Right lobe of liver (tissue), 4 donors: ENCODE measurements around the gene OR8G1.

Experiments used
- CTCF ChIP-seq, 4 donors: fragments of 200-600 bp in 3 of 4; fragments of 450-650 bp in 1 of 4; IDR thresholded peaks; one replicate each; pipeline versions ENCODE4 v1.5.1 to v1.8.0; 2016 to 2022; ENCODE audit warnings: antibody characterized with exemption in 4 of 4, mild to moderate bottlenecking in 2 of 4
- POLR2A ChIP-seq: fragments of 450-650 bp; IDR thresholded peaks from one replicate; pipeline ENCODE4 v1.6.1; 2017; ENCODE audit warnings: antibody characterized with exemption, mild to moderate bottlenecking
- donor health status: DM: no; HTN: no; CAD: no.
- donor health status: DM: no; HTN: no; CAD: no.
- donor health status: DM: no; HTN: yes; CAD: no.

GRCh38 chr11:124210421-124210820, 30.5 kb upstream of the OR8G1 start:
- TF ChIP-seq POLR2A (no peak), CTCF (IDR thresholded peaks at IDR 0.05) (no peak)
